ENCODE results near the gene TPI1. TPM values are rescaled to one million over a fixed set of nuclear protein-coding genes. Genes with fewer than 3 reads are reported as not detected.

Gene TPI1
- total RNA-seq, 1 experiment from 2014 or later, result 1,835 TPM

Other genes with a start within 250 kb of the TPI1 start
- 0.11 TPM in 1 of 2 replicates, not detected in the other for gene LPAR5, start 231.6 kb upstream of the TPI1 start, total RNA-seq (2014; rRNA removed; shearing (Covaris generic))
- gene ACRBP, start 220.1 kb upstream of the TPI1 start, total RNA-seq (2014; rRNA removed; shearing (Covaris generic)), result 0.21 and 0.37 TPM in 2 replicates
- 23.6 and 24.4 TPM in 2 replicates for gene ING4, start 204.4 kb upstream of the TPI1 start, total RNA-seq (2014; rRNA removed; shearing (Covaris generic))
- 20.9 and 24.4 TPM in 2 replicates for gene ZNF384, start 178.2 kb upstream of the TPI1 start, total RNA-seq (2014; rRNA removed; shearing (Covaris generic))
- not detected in 2 replicates for gene PIANP, start 166.7 kb upstream of the TPI1 start, total RNA-seq (2014; rRNA removed; shearing (Covaris generic))
- gene COPS7A, start 143.5 kb upstream of the TPI1 start, total RNA-seq (2014; rRNA removed; shearing (Covaris generic)), result 122 and 133 TPM in 2 replicates
- gene MLF2, start 114.4 kb upstream of the TPI1 start, total RNA-seq (2014; rRNA removed; shearing (Covaris generic)), result 134 TPM in 2 replicates
- gene PTMS, start 101.2 kb upstream of the TPI1 start, total RNA-seq (2014; rRNA removed; shearing (Covaris generic)), result 88.9 and 92.6 TPM in 2 replicates
- 0.13 TPM in 1 of 2 replicates, not detected in the other for gene LAG3, start 95.0 kb upstream of the TPI1 start, total RNA-seq (2014; rRNA removed; shearing (Covaris generic))
- 0.05 TPM in 1 of 2 replicates, not detected in the other for gene CD4, start 78.0 kb upstream of the TPI1 start, total RNA-seq (2014; rRNA removed; shearing (Covaris generic))
- 0.08 and 1.5 TPM in 2 replicates for gene GPR162, start 45.7 kb upstream of the TPI1 start, total RNA-seq (2014; rRNA removed; shearing (Covaris generic))
- gene P3H3, start 39.1 kb upstream of the TPI1 start, total RNA-seq (2014; rRNA removed; shearing (Covaris generic)), result 10.3 and 10.8 TPM in 2 replicates
- gene GNB3, start 26.6 kb upstream of the TPI1 start, total RNA-seq (2014; rRNA removed; shearing (Covaris generic)), result 0.08 TPM in 1 of 2 replicates, not detected in the other
- gene CDCA3, start 16.2 kb upstream of the TPI1 start, total RNA-seq (2014; rRNA removed; shearing (Covaris generic)), result 47.1 and 52.3 TPM in 2 replicates
- 87.9 and 92.6 TPM in 2 replicates for gene USP5, start 15.4 kb upstream of the TPI1 start, total RNA-seq (2014; rRNA removed; shearing (Covaris generic))
- gene SPSB2, start 5.8 kb downstream of the TPI1 start, total RNA-seq (2014; rRNA removed; shearing (Covaris generic)), result 6.4 and 8.3 TPM in 2 replicates
- 10.0 and 10.7 TPM in 2 replicates for gene LRRC23, start 37.3 kb downstream of the TPI1 start, total RNA-seq (2014; rRNA removed; shearing (Covaris generic))
- 14.5 and 16.5 TPM in 2 replicates for gene ENO2, start 47.0 kb downstream of the TPI1 start, total RNA-seq (2014; rRNA removed; shearing (Covaris generic))
- gene ATN1, start 60.4 kb downstream of the TPI1 start, total RNA-seq (2014; rRNA removed; shearing (Covaris generic)), result 3.1 and 5.0 TPM in 2 replicates
- not detected in 2 replicates for gene RNU7-1, start 76.3 kb downstream of the TPI1 start, total RNA-seq (2014; rRNA removed; shearing (Covaris generic))
- 118 and 135 TPM in 2 replicates for gene C12orf57, start 76.5 kb downstream of the TPI1 start, total RNA-seq (2014; rRNA removed; shearing (Covaris generic))
- not detected in 2 replicates for gene PTPN6, start 83.8 kb downstream of the TPI1 start, total RNA-seq (2014; rRNA removed; shearing (Covaris generic))
- gene PHB2, start 103.1 kb downstream of the TPI1 start, total RNA-seq (2014; rRNA removed; shearing (Covaris generic)), result 410 and 413 TPM in 2 replicates
- gene EMG1, start 103.4 kb downstream of the TPI1 start, total RNA-seq (2014; rRNA removed; shearing (Covaris generic)), result 62.9 and 70.8 TPM in 2 replicates
- gene LPCAT3, start 150.9 kb downstream of the TPI1 start, total RNA-seq (2014; rRNA removed; shearing (Covaris generic)), result 12.9 and 15.6 TPM in 2 replicates
- gene C1S, start 193.2 kb downstream of the TPI1 start, total RNA-seq (2014; rRNA removed; shearing (Covaris generic)), result 3.3 and 3.6 TPM in 2 replicates
- gene C1R, start 224.9 kb downstream of the TPI1 start, total RNA-seq (2014; rRNA removed; shearing (Covaris generic)), result 2.0 and 2.5 TPM in 2 replicates
- 1.9 and 3.8 TPM in 2 replicates for gene C1RL, start 241.7 kb downstream of the TPI1 start, total RNA-seq (2014; rRNA removed; shearing (Covaris generic))